Stimulated activated CD4-positive, alpha-beta T cell treated with anti-CD3 and anti-CD28 coated beads, Interleukin-15, amount 100 ng/mL, for 24 hours (primary cell): Measurements from ENCODE around the gene SHQ1.
"Not testable (repeated sequence)": the region's sequence is repeated elsewhere in the genome, so short reads cannot be mapped to it uniquely, and the experiment has no call there.

ENCODE experiments used
- DNase-seq: peaks from one replicate; pipeline ENCODE4 v3.0.0-alpha.2; 2020

SHQ1 gene

GRCh38 chr3:72710471-72710870, 137.8 kb downstream of the SHQ1 start:
- not testable (repeated sequence) for DNase-seq

- DNase-seq = no peak
Observed at GRCh38 chr3:72708441-72708840, 139.8 kb downstream of the SHQ1 start.

DNA sequence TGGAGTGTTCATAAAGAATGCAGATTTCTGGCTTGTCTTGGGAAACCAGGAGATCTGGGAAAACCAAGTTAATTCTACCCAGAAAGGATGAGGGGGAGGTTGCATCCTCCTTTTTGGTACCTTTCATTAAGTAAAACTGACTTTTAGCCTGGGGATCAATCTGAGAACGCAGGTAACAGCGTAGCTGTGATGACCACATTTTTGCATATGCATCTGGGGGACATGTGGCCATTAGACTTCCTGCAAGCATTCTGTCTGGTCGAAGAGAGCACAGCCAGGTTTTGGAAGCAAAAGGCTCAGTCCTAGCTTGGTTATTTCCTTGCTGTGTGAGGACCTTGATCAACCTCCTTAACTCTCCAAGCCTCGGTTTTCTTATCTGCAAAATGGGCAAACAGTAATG, 145.2 kb downstream of the SHQ1 start:
- no peak for DNase-seq

- no peak for DNase-seq
Observed at GRCh38 chr3:72702390-72702789, 145.9 kb downstream of the SHQ1 start.

DNA sequence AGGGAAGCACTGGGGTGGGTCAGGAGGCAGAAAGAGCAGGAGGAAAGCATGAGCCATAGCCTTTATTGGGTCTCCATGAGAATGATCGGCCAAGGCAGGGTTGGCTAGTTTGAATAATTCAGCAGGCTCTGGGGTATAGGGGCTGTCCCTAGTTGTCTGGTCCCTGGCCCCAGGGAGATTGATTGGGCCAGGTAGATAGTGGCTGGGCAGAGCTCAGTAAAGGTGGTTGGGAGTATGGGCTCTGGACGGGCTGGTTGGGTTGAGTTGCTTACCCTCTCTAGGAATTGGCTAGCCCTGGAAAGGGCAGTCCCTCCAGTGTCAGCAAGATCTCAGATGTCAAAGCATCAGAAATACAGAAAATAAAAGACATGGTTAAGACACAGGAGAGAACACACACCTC, 148.1 kb downstream of the SHQ1 start:
- DNase-seq = no peak

DNA sequence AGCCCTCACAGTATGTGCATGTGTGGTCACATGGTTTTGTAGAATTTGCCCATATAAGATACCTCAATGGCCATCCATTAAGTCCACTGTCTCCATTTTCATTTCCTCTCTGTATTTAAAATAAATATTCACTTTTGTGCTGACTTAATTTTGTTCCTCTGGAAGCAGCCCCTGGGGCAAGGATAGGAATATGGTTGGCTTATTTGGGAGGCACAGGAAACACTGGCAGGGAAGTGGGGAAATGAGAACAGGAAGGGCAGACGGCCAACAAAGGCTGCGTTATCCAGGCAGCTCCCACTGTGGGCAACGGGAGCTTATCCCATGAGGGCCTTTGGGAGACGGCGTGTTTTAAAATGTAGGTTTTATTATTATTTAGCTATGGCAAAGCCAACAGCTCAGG, 148.6 kb downstream of the SHQ1 start:
- no peak for DNase-seq
